Spleen (tissue), 11 donors: ENCODE results near the gene INTS3. TPM values are rescaled to one million over a fixed set of nuclear protein-coding genes. Genes with fewer than 3 reads are reported as not detected.
A peak's percentile ranks its signal among the peaks of the same experiment; 100 is the strongest.

Experiments
- DNase-seq: peaks from one replicate; pipeline ENCODE4 v3.0.0-alpha.2; 2020
- H3K27ac ChIP-seq, 8 donors: fragments of 200-600 bp; sonication (generic) in 7 of 8; 1 replicate in 4 of 8; 2 replicates in 4 of 8; pipeline versions ENCODE4 v1.5.0 to v1.8.0; 2016 to 2021; ENCODE audit warnings: inconsistent platforms in 4 of 8, mild to moderate bottlenecking in 4 of 8, moderate library complexity in 1 of 8
- H3K27me3 ChIP-seq, 7 donors: fragments of 200-600 bp; sonication (generic) in 6 of 7; replicated peaks in 1 of 7; 1 replicate in 4 of 7; 2 replicates in 3 of 7; pipeline versions ENCODE4 v1.5.0 to v1.8.0; 2016 to 2021; ENCODE audit warnings: inconsistent platforms in 3 of 7, mild to moderate bottlenecking in 1 of 7
- H3K36me3 ChIP-seq, 6 donors: fragments of 200-600 bp; sonication (generic) in 5 of 6; 1 replicate in 4 of 6; 2 replicates in 2 of 6; pipeline versions ENCODE4 v1.5.0 to v1.8.0; 2016 to 2021; ENCODE audit warnings: inconsistent platforms in 2 of 6
- H3K4me1 ChIP-seq, 6 donors: fragments of 200-600 bp; sonication (generic) in 5 of 6; 1 replicate in 3 of 6; 2 replicates in 3 of 6; pipeline versions ENCODE4 v1.5.0 to v1.8.0; 2016 to 2021; ENCODE audit warnings: inconsistent platforms in 3 of 6
- H3K4me3 ChIP-seq, 8 donors: fragments of 200-600 bp; sonication (generic) in 7 of 8; 1 replicate in 4 of 8; 2 replicates in 4 of 8; pipeline versions ENCODE4 v1.5.0 to v1.8.0; 2016 to 2021; ENCODE audit warnings: inconsistent platforms in 4 of 8, mild to moderate bottlenecking in 4 of 8, moderate library complexity in 2 of 8
- H3K9me3 ChIP-seq, 8 donors: fragments of 200-600 bp; sonication (generic) in 7 of 8; 1 replicate in 4 of 8; 2 replicates in 4 of 8; pipeline versions ENCODE4 v1.5.0 to v1.8.0; 2016 to 2021; ENCODE audit warnings: inconsistent platforms in 4 of 8
- POLR2A ChIP-seq, 3 donors: fragments of 450-650 bp; IDR thresholded peaks; one replicate each; pipeline ENCODE4 v1.5.1; 2017; ENCODE audit warnings: antibody characterized with exemption in 3 of 3, mild to moderate bottlenecking in 1 of 3
- POLR2AphosphoS5 ChIP-seq, 3 donors: sonication (generic); formaldehyde crosslinking; IDR thresholded peaks; one replicate each; pipeline ENCODE4 v1.5.1; 2017; ENCODE audit warnings: antibody characterized with exemption in 3 of 3
- WGBS, 5 donors: extraction: QIAGEN DNeasy Blood & Tissue Kit in 3 of 5; methylation state at CpG; one replicate each; pipeline versions ENCODE4 v1.1.5 to v1.1.7; 2013 to 2018; 5-methylcytosine and 5-hydroxymethylcytosine counted together
- intact Hi-C: fragments of 100-400 bp; cut with DNase I; formaldehyde crosslinking; loops from one replicate; pipeline ENCODE4 v1.15.0; 2023; ENCODE audit warnings: low total_unique reads
- polyA plus RNA-seq, 3 donors: library from polyadenylated mRNA; stranded (reverse); fragments of 200-250 nt; gene quantifications; one replicate each; pipeline ENCODE4 v1.2.1, GENCODE V29; 2013
- total RNA-seq, 7 donors: library from RNA; depleted of rRNA in 3 of 7; stranded (reverse); fragments of >200 nt in 3 of 7; fragmentation: NEBNext Ultra II Directional in 4 of 7; extraction: Animal tissue kit (Norgen Biotek cat#: 25700) in 4 of 7; gene quantifications; one replicate each; pipeline versions ENCODE4 v1.1.0 to v1.2.1, GENCODE V29; 2016 to 2021
- TF ChIP-seq, protein P1 (sequence below), 11 experiments: fragments of 200-600 bp in 7 of 11; fragments of 450-650 bp in 4 of 11; sonication (generic) in 4 of 11; IDR thresholded peaks in 8 of 11; conservative IDR thresholded peaks in 3 of 11; 1 replicate in 7 of 11; 2 replicates in 4 of 11; pipeline versions ENCODE4 v1.4.0 to v1.8.0; 2016 to 2021; ENCODE audit warnings: antibody characterized with exemption in 11 of 11, inconsistent platforms in 4 of 11, mild to moderate bottlenecking in 1 of 11
- donor health status: healthy with polysubstance abuse.
- donor health status: DM: no; HTN: no; CAD: no; lungs with moderate emphysema.
- donor health status: DM: no; HTN: no; CAD: no.
- donor health status: Bipolar disorder and iron deficiency.
- donor health status: healthy.
- donor health status: DM: no; HTN: no; CAD: no.
- donor health status: DM: yes; HTN: yes; CAD: no.

Gene INTS3
- total and polyA plus RNA-seq, 10 donors: 24.7 to 66.2 (median 47.9) TPM

DNA sequence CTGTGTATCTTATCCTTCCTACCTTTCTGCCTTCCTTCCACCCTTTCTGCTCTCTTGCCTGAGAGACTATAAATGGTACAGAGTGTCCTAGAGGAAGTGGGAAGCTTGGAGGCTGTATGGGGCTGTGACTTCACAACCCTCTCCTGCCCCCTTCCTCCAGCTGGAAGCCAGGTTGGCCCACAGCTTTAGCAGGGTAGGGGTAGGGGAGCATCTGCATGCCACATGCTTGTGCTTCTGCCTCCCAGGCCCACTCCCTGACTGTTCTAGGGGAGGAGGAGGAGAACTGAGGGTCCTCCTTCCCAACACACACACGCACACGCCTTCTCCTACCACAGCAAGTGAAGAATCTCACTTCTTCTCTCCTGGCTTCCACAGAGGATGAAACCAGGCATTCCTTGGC is 43.4 kb downstream of the INTS3 start:
- Histone ChIP-seq H3K4me1 (peaks cover 19 to 63% (median 52%) of the 10 kb centered on the region in 6 donors), H3K36me3 (peaks cover 3 to 73% (median 46%) of the 10 kb centered on the region in 6 donors), H3K27ac (peak overlapping the region in 2 of 8 donors; percentile 48 to 61), H3K27me3 (no peaks in the 10 kb centered on the region), H3K4me3 (no peak overlapping the region), H3K9me3 (no peaks in the 10 kb centered on the region)
- intact Hi-C loops: no loop called here
- TF ChIP-seq, protein P1, sequence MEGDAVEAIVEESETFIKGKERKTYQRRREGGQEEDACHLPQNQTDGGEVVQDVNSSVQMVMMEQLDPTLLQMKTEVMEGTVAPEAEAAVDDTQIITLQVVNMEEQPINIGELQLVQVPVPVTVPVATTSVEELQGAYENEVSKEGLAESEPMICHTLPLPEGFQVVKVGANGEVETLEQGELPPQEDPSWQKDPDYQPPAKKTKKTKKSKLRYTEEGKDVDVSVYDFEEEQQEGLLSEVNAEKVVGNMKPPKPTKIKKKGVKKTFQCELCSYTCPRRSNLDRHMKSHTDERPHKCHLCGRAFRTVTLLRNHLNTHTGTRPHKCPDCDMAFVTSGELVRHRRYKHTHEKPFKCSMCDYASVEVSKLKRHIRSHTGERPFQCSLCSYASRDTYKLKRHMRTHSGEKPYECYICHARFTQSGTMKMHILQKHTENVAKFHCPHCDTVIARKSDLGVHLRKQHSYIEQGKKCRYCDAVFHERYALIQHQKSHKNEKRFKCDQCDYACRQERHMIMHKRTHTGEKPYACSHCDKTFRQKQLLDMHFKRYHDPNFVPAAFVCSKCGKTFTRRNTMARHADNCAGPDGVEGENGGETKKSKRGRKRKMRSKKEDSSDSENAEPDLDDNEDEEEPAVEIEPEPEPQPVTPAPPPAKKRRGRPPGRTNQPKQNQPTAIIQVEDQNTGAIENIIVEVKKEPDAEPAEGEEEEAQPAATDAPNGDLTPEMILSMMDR (IDR thresholded peaks at IDR 0.05 in 8 of 11, conservative IDR thresholded peaks at IDR 0.05 in 3 of 11): no peak
- TF ChIP-seq POLR2AphosphoS5 (IDR thresholded peaks at IDR 0.05) (no peak), POLR2A (IDR thresholded peaks at IDR 0.05) (no peak)
- WGBS, 5 donors: 79 to 94% (median 80%) methylated on average over 2 of the region's 2 CpGs
- DNase-seq: peak; percentile 20

DNA sequence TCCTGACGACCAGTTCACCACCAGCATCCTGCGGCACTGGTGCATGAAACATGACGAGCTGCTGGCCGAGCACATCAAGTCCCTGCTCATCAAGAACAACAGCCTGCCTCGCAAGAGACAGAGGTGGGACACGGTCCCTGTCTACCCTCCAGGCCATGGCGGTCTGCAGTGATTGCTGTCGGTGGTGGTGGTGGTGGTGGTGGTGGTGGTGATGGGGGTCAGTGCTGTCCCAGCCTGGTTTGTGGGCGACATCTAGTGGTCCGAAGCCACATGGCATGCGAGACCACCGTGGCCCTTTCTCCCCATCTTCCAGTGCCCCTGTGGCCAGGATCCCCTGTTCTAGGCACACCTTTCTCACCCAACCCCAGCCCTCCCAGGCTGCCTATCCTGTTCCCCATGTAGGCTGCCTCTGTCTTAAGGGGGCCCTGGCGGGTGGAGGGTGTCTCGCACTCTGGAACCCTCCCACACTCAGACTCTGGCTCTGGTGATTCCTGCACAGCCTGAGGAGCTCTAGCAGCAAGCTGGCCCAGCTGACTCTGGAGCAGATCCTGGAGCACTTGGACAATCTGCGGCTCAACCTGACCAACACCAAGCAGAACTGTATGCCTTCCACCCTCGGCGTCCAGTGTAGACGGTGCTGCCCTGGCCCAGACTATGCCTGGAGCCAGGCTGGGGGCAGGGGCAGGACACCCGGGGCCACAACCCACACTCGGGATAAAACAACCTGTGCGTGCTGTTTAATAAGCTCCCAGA is 44.2 kb downstream of the INTS3 start:
- H3K27me3 ChIP-seq: no peaks in the 10 kb centered on the region
- DNase-seq: peak; percentile 72
- H3K36me3 ChIP-seq: peaks cover 3 to 65% (median 45%) of the 10 kb centered on the region in 6 donors
- H3K4me3 ChIP-seq: no peak overlapping the region
- peaks cover 21 to 70% (median 59%) of the 10 kb centered on the region in 6 donors for H3K4me1 ChIP-seq
- TF ChIP-seq POLR2AphosphoS5 (IDR thresholded peaks at IDR 0.05): no peak
- TF ChIP-seq, protein P1 (IDR thresholded peaks at IDR 0.05 in 8 of 11, conservative IDR thresholded peaks at IDR 0.05 in 3 of 11): peak in 7 of 11 experiments; percentile 37 to 50 (median 46)
- no peak for TF ChIP-seq POLR2A (IDR thresholded peaks at IDR 0.05)
- no peaks in the 10 kb centered on the region for H3K9me3 ChIP-seq
- intact Hi-C loops: no loop called here
- peak overlapping the region in 3 of 8 donors; percentile 61 to 93 (median 84) for H3K27ac ChIP-seq
- 74 to 88% (median 81%) methylated on average over 19 to 21 of the region's 21 CpGs for WGBS, 5 donors

DNA sequence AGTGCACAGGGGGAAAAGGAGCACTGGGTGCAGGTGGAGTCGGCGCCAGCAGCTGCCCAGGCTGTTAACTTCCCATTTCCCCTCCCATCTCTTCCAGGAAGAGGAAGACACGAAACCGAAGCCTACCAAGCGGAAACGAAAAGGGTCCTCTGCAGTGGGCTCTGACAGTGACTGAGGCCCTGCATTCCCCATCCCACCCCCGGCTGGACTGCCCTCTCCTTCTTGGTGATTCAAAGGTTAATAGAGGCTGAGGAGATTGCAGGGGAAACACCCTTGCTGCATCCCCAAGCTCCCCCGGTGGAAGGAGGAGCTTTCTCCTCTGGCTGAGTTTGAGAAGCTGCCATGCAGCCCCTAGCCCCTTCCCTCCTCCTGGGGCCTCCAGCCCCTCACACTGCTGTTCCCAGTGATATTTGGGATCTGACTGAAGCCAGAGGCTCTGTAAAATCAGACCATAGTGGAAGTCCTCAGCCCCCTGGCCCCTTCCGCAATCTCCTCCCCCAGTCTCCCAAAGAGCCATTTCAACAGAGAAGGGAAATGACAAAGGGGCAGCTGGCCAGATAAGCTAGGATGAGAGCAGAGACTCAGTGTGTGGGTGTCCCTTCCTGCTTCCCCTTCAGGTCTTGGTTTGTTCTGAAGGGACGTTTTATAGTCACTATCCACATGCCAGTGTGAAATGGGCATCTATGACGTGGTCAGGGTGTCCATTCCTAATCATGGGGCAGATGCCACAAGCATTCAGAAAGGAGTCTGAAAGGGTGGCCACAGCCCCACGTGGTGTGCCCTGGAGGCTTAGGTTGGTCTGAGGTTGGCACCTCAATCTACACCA is 45.5 kb downstream of the INTS3 start:
- peaks cover 24 to 83% (median 69%) of the 10 kb centered on the region in 6 donors for H3K4me1 ChIP-seq
- DNase-seq: peak; percentile 63
- H3K36me3 ChIP-seq: peaks cover 3 to 59% (median 32%) of the 10 kb centered on the region in 6 donors
- H3K9me3 ChIP-seq: no peaks in the 10 kb centered on the region
- WGBS, 5 donors: 39 to 53% (median 51%) methylated on average over 12 of the region's 12 CpGs
- peak overlapping the region in 7 of 8 donors; percentile 9 to 93 (median 69) for H3K27ac ChIP-seq
- intact Hi-C loops: no loop called here
- TF ChIP-seq POLR2A (IDR thresholded peaks at IDR 0.05) (no peak), POLR2AphosphoS5 (IDR thresholded peaks at IDR 0.05) (peak in 1 of 3 donors; percentile 6)
- TF ChIP-seq, protein P1 (IDR thresholded peaks at IDR 0.05 in 8 of 11, conservative IDR thresholded peaks at IDR 0.05 in 3 of 11): no peak
- no peak overlapping the region for H3K4me3 ChIP-seq
- H3K27me3 ChIP-seq: no peaks in the 10 kb centered on the region
